ENCODE measurements around the gene FAM124B. TPM values are rescaled to one million over a fixed set of nuclear protein-coding genes. Genes with fewer than 3 reads are reported as not detected.

FAM124B gene, protein sequence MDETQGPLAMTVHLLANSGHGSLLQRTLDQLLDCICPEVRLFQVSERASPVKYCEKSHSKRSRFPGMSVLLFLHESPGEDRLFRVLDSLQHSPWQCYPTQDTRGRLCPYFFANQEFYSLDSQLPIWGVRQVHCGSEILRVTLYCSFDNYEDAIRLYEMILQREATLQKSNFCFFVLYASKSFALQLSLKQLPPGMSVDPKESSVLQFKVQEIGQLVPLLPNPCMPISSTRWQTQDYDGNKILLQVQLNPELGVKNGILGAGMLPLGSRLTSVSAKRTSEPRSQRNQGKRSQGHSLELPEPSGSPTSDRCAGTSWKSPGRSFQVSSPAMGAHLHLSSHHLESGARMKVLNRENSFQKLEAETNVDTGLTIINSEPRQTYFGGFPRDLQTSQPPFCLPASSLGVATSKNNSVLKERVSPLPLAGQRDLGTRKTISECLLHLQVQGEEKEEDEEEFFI
- 0.36 TPM for total RNA-seq

DNA sequence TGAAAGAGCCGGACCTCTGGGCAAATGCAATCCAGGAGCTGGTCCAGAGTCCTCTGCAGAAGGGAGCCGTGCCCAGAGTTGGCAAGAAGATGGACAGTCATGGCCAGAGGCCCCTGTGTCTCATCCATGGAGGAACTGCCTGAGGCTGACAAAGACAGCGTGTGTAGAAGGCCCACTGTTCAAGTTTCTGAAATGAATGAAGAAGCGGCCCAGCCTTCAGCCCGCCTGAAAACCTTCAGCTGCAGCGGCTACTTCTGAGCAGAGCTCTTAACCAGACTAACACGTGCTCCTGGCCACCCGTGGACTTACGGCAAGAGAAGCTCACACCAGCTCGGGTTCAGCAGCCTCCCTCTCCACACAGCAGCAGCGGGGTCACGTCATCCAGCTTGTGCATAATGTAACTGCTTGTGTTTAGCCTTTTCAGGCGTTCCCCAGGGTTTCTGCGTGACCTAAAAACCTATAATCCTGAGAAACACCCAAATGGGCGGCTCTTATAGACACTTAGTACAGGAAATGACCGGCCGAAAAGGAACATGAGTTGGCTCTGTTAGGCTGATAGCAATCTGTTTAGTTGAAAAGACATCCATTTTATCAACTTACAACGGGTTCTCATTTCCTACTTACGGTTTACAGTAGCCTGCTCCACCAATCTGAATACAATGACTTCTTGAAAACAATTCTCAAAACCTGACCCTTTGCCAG, at the start of gene FAM124B:
TSS of gene FAM124B (minus strand) at position 467 of the 702 bp plus-strand sequence. CDS start at position 128, 339 bp downstream.
- ATAC-seq: peak; percentile 57

GRCh38 chr2:224449212-224450147, 47.6 kb upstream of the FAM124B start:
- ATAC-seq: peak; percentile 67

- peak; percentile 33 for ATAC-seq
These were observed 46.3 kb upstream of the FAM124B start for GRCh38 chr2:224448236-224448635.

GRCh38 chr2:224444783-224445182, 42.9 kb upstream of the FAM124B start:
- ATAC-seq: no peak

DNA sequence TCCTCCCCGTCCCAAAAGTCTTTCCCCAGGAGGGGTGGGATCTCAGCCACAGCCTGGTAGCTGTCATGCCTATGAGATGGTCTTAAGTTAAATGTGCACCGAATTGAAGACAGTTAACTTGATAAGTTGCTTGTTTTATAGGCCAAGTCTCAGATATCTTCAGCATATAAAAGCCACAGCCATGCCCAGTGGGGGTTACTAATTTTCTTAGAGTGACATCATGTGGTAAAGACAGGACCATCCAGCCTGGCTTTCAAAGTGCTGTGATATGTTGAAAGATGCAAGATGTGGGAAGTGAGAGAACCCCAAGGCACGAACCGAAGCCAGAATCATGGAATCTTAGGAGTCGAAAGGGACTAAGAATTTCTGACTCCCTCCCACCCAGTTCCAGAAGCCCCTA, 42.1 kb upstream of the FAM124B start:
- no peak for ATAC-seq

- ATAC-seq: peak; percentile 31
These were observed 40.4 kb upstream of the FAM124B start for GRCh38 chr2:224442071-224442967.

DNA sequence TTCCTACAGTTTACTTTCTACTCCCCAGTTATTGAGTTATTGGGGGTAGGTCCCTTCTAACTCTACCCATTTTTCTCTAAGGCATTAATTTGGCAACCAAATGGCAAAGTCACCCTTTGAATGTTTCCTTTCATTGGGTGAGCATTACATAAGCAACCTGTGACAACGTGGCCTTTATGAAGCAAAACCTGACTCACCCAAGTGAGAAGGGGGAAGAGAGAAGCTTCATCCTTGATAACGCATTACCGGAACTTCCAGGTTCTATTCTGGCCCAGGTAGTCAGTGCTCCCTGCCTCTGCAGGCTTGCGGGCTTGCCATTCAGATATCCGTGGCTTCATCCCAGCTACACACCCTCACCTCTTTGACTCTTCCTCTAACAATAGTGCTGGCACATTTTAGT, 39.1 kb upstream of the FAM124B start:
- ATAC-seq: peak; percentile 87

GRCh38 chr2:224438726-224439125, 36.8 kb upstream of the FAM124B start:
- ATAC-seq: peak; percentile 4

GRCh38 chr2:224436634-224437033, 34.7 kb upstream of the FAM124B start:
- peak; percentile 80 for ATAC-seq

DNA sequence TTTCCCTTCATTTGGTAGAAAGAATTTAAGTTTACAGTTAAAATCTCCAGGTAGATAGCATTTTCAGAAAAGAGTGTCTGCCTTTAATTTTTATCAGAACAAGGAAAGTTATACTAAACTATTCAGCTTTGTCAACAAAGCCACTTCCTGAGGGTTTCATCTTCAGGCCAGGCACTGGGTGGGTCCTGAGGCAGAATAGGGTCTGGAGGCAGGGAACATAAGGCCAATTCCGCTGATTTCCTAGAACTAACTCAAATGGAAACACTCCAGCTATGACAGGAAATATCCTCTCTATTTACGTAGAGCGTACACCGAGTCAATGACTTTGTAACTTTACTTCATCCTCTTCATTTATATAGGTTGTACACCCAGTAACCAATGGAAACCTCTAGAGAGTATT, 32.7 kb upstream of the FAM124B start:
- no peak for ATAC-seq

DNA sequence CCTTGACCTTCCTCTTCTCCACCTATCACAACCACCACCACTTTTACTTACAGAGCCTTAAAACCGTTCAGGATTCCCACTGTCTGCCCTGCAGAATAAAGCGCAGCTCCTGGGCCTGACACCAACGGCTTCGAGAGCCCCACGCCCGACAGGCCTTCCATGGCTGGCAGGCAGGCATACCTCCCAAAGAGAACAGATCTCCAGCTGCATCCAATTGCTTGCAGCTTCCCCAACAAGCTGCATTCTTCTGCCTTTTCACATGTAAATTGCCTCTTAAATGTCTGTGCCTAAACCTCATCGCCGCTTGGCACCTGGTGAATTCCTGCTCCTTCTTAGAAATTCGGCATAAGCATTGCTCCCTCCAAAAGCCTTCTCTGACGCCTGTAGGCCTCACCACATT, 31.5 kb upstream of the FAM124B start:
- no peak for ATAC-seq

GRCh38 chr2:224432003-224432579, 30.2 kb upstream of the FAM124B start:
- ATAC-seq: peak; percentile 48

DNA sequence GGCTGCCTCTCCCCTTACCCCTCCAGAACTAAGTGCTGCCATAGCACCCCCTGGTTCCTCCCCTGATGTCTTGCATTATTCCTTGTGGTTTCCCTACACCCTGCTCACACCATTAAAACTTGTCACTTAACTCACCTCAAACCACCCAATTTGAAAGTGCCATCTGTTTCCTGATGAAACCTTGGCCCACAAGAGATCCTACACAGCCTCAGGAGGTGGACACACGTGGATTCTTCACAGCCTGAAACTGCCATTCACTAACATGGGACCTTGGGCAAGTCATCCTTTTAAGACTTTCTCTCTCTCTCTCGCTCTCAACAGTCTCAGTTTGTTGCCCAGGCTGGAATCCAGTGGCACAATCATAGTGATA, 27.5 kb upstream of the FAM124B start:
- ATAC-seq: no peak

GRCh38 chr2:224428787-224429440, 27.0 kb upstream of the FAM124B start:
- no peak for ATAC-seq

DNA sequence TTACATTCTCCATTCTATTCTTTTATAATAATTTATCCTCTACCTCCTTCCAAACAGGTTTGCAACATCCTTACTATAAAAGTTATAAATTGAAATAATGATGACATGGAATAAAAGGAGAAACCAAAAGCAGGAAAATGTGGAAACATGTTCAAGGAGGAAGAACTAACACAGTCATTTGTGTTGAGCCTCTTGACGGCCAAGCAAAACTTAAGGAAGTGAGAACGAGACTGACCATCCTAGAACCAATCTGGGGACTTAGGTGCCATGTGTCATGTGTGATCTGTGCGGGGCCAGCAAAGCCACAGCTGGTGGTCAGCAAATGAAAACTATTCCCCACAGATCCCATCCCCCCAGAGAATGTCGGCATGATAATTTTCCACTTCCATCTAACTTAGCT, 25.6 kb upstream of the FAM124B start:
- ATAC-seq: no peak

DNA sequence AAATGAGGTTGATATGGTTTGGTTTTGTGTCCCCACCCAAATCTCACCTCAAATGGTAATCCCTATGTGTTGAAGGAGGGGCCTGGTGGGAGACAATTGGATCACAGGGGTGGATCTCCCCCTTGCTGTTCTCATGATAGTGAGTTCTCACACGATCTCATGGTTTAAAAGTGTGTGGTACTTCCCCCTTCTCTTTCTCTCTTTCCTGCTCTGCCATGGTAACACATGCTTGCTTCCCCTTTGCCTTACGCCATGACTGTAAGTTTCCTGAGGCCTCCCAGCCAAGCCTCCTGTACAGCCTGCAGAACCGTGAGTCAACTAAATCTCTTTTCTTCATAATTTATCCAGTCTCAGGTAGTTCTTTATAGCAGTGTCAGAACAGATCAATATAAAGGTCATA, 24.7 kb upstream of the FAM124B start:
- no peak for ATAC-seq

DNA sequence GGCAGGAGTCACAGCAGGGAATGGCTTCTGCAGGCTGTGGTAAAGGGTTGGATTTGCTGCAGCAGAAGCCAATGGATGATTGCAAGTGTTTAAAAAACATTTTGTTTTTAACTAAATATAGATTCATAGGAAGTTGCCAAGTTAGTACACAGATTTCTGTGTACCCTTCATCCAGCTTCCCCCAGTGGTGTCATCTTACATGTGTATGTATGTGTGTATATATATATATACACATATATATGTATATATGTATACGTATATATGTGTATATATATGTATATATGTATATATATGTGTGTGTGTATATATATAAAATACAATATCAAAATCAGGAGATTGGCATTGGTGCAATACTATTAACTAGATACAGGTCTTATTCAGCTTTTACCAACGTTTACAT, 19.2 kb upstream of the FAM124B start:
- no peak for ATAC-seq

DNA sequence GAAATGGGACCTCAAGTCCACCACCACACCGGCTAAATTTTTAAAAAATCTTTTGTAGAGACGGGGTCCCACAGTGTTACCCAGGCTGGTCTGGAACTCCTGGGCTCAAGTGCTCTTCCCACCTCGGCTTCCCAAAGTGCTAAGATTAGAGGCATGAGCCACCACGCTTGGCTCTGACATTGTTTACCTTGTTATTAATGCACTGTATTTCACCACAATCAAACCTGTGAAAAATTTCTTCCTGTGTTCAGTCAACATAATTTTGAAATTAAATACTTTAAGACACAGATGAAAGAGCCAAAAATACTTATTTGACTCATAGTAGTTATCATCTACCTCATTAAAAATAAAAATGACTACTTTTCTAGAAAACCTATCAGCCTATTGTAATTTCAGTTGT, 16.0 kb upstream of the FAM124B start:
- ATAC-seq: no peak

- no peak for ATAC-seq
These were observed 15.4 kb upstream of the FAM124B start for GRCh38 chr2:224417361-224417729.

- no peak for ATAC-seq
These were observed 14.9 kb upstream of the FAM124B start for GRCh38 chr2:224416656-224417360.
